GM19240 (cell line): ENCODE results near the gene CACNB3.
A peak's percentile ranks its signal among the peaks of the same experiment; 100 is the strongest.
"Not testable (repeated sequence)": the region's sequence is repeated elsewhere in the genome, so short reads cannot be mapped to it uniquely, and the experiment has no call there.

ENCODE experiments used
- DNase-seq: peaks from one replicate; pipeline ENCODE4 v3.0.0; 2011; ENCODE audit warnings: low spot score; ENCODE audit not compliant: insufficient read length

Gene CACNB3

GRCh38 chr12:48818831-48819590 is 715 bp downstream of the CACNB3 start:
- no peak for DNase-seq

- no peak for DNase-seq
Measured at GRCh38 chr12:48819986-48820725, 1.9 kb downstream of the CACNB3 start.

GRCh38 chr12:48822139-48822538 is 3.8 kb downstream of the CACNB3 start:
- DNase-seq = no peak

DNA sequence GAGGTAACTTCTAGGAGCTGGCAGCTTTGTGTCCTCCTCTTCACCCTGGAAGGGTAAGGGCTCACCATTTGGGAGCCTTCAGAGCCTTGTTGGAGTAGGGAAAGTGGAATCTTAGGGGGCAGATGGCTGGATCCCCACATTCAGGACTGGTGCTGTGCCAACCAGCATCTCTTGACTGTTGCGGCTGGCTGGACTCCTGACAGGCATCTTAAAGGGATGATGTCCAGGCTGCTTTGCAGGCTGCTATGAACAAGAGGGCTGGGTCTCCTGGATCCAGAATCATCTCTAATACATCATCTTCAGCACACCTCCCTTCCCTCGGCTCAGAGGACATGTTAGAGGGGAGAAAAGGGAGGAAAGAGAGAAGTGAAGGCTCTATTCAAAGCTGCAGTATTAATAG is 4.4 kb downstream of the CACNB3 start:
- no peak for DNase-seq

DNA sequence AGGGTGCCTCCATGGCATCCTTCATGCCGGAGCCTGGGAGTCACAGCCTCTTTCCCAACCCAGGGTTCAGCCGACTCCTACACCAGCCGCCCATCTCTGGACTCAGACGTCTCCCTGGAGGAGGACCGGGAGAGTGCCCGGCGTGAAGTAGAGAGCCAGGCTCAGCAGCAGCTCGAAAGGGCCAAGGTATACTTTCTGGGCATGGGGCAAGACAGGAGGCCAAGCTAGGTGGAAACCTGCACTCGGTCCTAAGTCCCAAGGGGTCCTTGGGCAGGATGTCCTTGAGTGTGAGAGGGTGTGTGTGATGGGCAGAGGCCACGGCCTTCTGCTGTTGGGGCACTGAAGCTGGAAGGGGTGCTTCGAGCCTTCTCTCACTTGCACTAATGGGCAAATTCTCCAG is 5.0 kb downstream of the CACNB3 start:
- DNase-seq = no peak

DNA sequence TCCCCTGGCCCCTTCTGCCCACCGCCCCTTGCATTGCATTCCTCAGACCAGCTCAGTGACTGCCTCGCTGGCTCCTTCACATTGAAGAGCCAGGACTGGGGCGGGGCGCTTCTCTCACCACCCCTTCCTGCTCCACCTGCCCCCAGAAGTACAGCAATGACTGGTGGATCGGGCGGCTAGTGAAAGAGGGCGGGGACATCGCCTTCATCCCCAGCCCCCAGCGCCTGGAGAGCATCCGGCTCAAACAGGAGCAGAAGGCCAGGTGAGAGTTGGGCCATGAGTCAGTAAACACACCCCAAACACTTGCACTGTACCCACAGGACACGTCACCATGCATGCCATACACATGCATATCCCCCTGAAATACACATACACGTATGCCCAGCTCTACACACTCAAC is 5.8 kb downstream of the CACNB3 start:
- no peak for DNase-seq

GRCh38 chr12:48824905-48825304 is 6.6 kb downstream of the CACNB3 start:
- DNase-seq = no peak

- no peak for DNase-seq
Measured at GRCh38 chr12:48826209-48826855, 8.0 kb downstream of the CACNB3 start.

- no peak for DNase-seq
Measured at GRCh38 chr12:48827026-48827425, 8.7 kb downstream of the CACNB3 start.

GRCh38 chr12:48827513-48828096 is 9.3 kb downstream of the CACNB3 start:
- no peak for DNase-seq

DNA sequence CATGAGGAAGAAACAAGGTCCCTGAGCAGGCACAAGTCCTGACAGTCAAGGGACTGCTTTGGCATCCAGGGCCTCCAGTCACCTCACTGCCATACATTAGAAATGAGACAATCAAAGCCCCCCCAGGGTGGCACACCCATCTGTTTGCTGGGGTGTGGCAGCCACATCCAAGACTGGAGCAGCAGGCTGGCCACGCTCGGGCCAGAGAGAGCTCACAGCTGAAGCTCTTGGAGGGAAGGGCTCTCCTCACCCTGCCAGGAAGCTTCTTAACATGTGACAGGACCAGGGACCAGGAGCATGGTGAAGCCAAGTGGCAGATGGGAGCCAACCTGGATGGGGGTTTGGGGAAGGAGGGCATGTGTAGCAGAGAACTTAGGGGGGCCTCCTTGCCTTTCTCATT is 10.0 kb downstream of the CACNB3 start:
- DNase-seq = no peak

DNA sequence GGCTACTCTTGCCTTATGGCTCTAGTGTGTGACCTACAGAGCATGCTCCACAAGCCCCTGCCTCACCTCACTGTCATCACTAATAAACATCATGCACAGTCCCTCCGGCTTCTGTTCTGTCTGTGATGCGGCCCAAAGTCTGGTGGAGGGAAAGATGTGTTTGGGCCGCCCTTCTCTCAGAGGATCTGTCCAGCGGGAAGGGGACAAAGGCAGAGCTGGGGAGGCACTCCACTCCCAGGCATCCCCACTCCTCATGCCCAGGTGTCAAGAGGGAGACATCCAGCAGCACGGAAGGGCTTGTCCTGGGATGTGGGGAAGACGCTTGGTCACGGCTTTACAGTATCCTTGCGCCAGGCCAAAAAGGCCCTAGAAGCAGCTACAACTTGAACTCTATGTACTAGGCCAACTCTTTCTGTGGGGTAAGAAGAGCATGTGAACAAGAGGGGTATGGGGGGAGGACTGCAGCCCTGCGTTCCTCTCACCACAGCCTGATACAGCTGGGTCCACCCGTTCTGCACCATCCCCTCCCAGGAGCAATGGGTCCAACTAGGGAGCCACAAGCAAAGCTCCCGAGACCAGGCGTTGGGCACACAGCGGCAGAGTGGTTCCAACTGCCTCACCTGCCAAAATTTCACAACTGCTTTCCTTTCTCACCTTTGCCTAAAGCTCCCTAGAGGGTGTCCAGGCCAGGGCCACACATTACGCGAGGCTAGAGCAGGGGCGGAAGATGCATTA is 10.7 kb downstream of the CACNB3 start:
- DNase-seq = no peak

GRCh38 chr12:48831257-48831656 is 13.0 kb downstream of the CACNB3 start:
- no peak for DNase-seq

DNA sequence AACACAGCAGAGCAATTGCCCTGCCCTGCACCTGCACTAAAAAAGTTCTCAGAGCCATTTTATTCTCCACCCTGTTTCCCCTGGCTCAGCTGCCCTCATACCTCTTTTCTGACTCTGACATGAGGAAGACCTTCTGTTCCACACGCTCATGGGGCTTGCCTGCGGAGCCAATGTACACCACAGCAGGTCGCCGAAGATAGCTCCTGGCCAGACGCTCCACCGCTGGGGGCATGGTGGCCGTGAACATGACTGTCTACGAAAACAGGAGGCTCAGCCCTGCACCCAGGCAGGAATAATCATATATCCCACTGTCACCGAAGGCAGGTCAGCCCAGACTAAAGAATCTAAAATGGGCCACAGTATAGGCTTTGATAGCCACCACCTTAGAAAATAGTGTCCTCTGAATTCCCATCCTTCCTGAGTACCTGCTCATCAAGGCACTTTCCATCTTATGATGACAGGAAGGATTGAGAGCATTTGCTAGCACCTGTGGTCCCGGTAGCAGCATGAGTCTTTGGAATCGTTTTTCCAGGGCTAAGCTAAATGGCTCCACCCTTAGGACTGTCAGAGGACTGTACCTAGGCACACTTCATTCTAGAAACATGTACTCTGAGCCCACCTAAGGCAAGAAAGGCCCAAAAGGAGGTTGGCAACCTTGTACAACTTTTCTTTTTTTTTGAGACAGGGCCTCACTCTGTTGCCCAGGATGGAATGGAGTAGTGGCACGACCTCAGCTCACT is 14.2 kb downstream of the CACNB3 start:
- DNase-seq = no peak

GRCh38 chr12:48838048-48838447 is 19.8 kb downstream of the CACNB3 start:
- DNase-seq = no peak

- DNase-seq = not testable (repeated sequence)
Measured at GRCh38 chr12:48842021-48842420, 23.7 kb downstream of the CACNB3 start.

- DNase-seq = peak; percentile 98
Measured at GRCh38 chr12:48851883-48852733, 33.8 kb downstream of the CACNB3 start, which contains the start of gene DDX23. Gene DDX23, minus strand, starts transcription at chr12:48852163. Its CDS starts 6,381 bp downstream, at chr12:48845782.

- peak; percentile 75 for DNase-seq
Measured at GRCh38 chr12:48852734-48853688, 34.7 kb downstream of the CACNB3 start.
